HEK293 (cell line): Measurements from ENCODE around the gene KLHDC3.
A peak's percentile ranks its signal among the peaks of the same experiment; 100 is the strongest.

Experiments
- AEBP2 ChIP-seq: fragments of 450-650 bp; formaldehyde crosslinking; IDR thresholded peaks from 2 replicates; pipeline ENCODE4 v1.5.1; 2016; ENCODE audit warnings: missing biosample characterization, missing genetic modification characterization, borderline replicate concordance
- CTCF ChIP-seq: fragments of 450-650 bp; formaldehyde crosslinking; IDR thresholded peaks from 2 replicates; pipeline ENCODE4 v1.5.1; 2016; ENCODE audit warnings: missing biosample characterization, missing genetic modification characterization
- PATZ1 ChIP-seq: fragments of 450-650 bp; formaldehyde crosslinking; IDR thresholded peaks from 2 replicates; pipeline ENCODE4 v1.5.1; 2016; ENCODE audit warnings: missing biosample characterization, missing genetic modification characterization
- ZEB2 ChIP-seq: fragments of 450-650 bp; formaldehyde crosslinking; IDR thresholded peaks from 2 replicates; pipeline ENCODE4 v1.5.1; 2016; ENCODE audit warnings: missing biosample characterization, missing genetic modification characterization
- ZNF10 ChIP-seq: fragments of 450-650 bp; formaldehyde crosslinking; IDR thresholded peaks from 2 replicates; pipeline ENCODE4 v1.5.1; 2017; ENCODE audit warnings: missing biosample characterization, missing genetic modification characterization
- ZNF624 ChIP-seq: fragments of 450-650 bp; formaldehyde crosslinking; IDR thresholded peaks from 2 replicates; pipeline ENCODE4 v1.5.1; 2017; ENCODE audit warnings: missing biosample characterization, missing genetic modification characterization
- ZNF791 ChIP-seq: fragments of 450-650 bp; formaldehyde crosslinking; IDR thresholded peaks from 2 replicates; pipeline ENCODE4 v1.5.1; 2016; ENCODE audit warnings: missing biosample characterization, missing genetic modification characterization
- ZNF830 ChIP-seq: fragments of 450-650 bp; IDR thresholded peaks from 2 replicates; pipeline ENCODE4 v1.5.0; 2018; ENCODE audit warnings: missing biosample characterization, missing genetic modification characterization, low read depth, mild to moderate bottlenecking, moderate library complexity
- ZSCAN18 ChIP-seq: fragments of 450-650 bp; formaldehyde crosslinking; IDR thresholded peaks from 2 replicates; pipeline ENCODE4 v1.5.1; 2016; ENCODE audit warnings: missing biosample characterization, missing genetic modification characterization

- TF ChIP-seq CTCF (tag by site-specific recombination) = peak; percentile 77; the same call in 1 of the 2 replicates
- no peak for TF ChIP-seq ZNF830
- TF ChIP-seq ZEB2 = no peak
- no peak for TF ChIP-seq AEBP2 (tag by site-specific recombination)
- no peak for TF ChIP-seq ZNF10 (tag by site-specific recombination)
- TF ChIP-seq PATZ1 (tag by site-specific recombination) = no peak
- TF ChIP-seq ZNF791 (tag by site-specific recombination) = no peak
- TF ChIP-seq ZSCAN18 = no peak
- no peak for TF ChIP-seq ZNF624
These were observed 38.9 kb downstream of the KLHDC3 start for GRCh38 chr6:43052842-43053544.
